ENCODE measurements around the gene SIX5.

Gene SIX5

DNA sequence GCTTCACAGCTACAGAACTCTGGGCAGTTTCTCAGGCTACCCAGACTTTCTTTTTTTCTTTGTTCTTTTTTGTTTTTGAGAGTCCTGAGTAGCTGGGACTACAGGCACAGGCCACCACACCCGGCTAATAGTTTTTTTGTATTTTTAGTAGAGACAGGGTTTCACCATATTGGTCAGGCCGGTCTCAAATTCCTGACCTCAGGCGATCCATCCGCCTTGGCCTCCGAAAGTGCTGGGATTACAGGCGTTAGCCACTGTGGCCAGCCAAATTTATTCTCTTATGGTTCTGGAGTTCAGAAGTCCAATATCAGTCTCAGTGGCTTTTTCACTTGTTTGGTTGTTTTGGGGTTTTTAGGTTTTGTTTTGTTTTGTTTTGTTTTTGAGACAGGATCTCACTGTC, 23.4 kb downstream of the SIX5 start:
- Histone ChIP-seq H3K4me1 (ENCODE audit: insufficient read depth, low read length) (no peaks in the 10 kb centered on the region), H3K79me2 (ENCODE audit: insufficient read depth, low read length) (no peaks in the 10 kb centered on the region), H3K36me3 (ENCODE audit: insufficient read depth, low read length) (no peaks in the 10 kb centered on the region), H3K4me3 (ENCODE audit: low read depth in 1 of 2, low read length in 2 of 2) (no peak overlapping the region), H3K27ac (ENCODE audit: low read length) (no peak overlapping the region), H3K4me2 (ENCODE audit: insufficient read depth, low read length) (no peak overlapping the region), H3K9ac (ENCODE audit: low read depth, low read length) (no peak overlapping the region), H2AFZ (ENCODE audit: low read depth, low read length) (no peak overlapping the region), H4K20me1 (ENCODE audit: insufficient read depth, low read length) (no peaks in the 10 kb centered on the region), H3K27me3 (ENCODE audit: insufficient read depth, low read length, poor library complexity) (peaks cover 14% of the 10 kb centered on the region), H3K9me3 (ENCODE audit: insufficient read depth, low read length, severe bottlenecking) (no peaks in the 10 kb centered on the region)
- DNase-seq (no peak), ATAC-seq (ENCODE audit: insufficient read depth, low read depth) (no peak)
- TF ChIP-seq EZH2 (IDR thresholded peaks at IDR 0.05; ENCODE audit: borderline replicate concordance, low read depth, low read length, severe bottlenecking) = no peak
- TF ChIP-seq, protein P1, sequence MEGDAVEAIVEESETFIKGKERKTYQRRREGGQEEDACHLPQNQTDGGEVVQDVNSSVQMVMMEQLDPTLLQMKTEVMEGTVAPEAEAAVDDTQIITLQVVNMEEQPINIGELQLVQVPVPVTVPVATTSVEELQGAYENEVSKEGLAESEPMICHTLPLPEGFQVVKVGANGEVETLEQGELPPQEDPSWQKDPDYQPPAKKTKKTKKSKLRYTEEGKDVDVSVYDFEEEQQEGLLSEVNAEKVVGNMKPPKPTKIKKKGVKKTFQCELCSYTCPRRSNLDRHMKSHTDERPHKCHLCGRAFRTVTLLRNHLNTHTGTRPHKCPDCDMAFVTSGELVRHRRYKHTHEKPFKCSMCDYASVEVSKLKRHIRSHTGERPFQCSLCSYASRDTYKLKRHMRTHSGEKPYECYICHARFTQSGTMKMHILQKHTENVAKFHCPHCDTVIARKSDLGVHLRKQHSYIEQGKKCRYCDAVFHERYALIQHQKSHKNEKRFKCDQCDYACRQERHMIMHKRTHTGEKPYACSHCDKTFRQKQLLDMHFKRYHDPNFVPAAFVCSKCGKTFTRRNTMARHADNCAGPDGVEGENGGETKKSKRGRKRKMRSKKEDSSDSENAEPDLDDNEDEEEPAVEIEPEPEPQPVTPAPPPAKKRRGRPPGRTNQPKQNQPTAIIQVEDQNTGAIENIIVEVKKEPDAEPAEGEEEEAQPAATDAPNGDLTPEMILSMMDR (IDR thresholded peaks at IDR 0.05; ENCODE audit: borderline replicate concordance, extremely low read depth, low read length, poor library complexity, severe bottlenecking) = no peak

DNA sequence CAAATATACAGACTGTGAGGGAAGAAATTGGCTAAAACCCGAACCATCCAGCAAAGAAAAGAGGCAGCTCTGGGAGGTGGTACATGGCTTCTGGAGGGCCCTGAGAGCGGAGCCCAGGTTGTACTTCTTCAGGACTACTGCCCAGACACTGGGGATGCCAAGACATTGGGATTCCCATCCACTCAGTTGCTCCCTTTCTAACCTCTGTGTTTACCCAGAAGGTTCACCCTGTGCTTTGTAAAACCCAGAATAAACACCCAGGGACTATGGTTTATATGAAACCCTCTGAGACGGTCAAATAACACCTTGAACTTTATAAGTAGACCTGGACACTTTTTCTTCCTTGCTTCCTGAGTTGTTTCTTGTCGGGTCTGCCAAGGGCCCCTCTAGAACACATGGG, 26.1 kb downstream of the SIX5 start:
- ATAC-seq (ENCODE audit: insufficient read depth, low read depth) (no peak), DNase-seq (no peak)
- Histone ChIP-seq H3K4me1 (ENCODE audit: insufficient read depth, low read length) (no peaks in the 10 kb centered on the region), H3K4me2 (ENCODE audit: insufficient read depth, low read length) (no peak overlapping the region), H3K4me3 (ENCODE audit: low read depth in 1 of 2, low read length in 2 of 2) (no peak overlapping the region), H3K9ac (ENCODE audit: low read depth, low read length) (no peak overlapping the region), H3K79me2 (ENCODE audit: insufficient read depth, low read length) (no peaks in the 10 kb centered on the region), H3K36me3 (ENCODE audit: insufficient read depth, low read length) (no peaks in the 10 kb centered on the region), H3K9me3 (ENCODE audit: insufficient read depth, low read length, severe bottlenecking) (no peaks in the 10 kb centered on the region), H4K20me1 (ENCODE audit: insufficient read depth, low read length) (no peaks in the 10 kb centered on the region), H3K27me3 (ENCODE audit: insufficient read depth, low read length, poor library complexity) (peaks cover 14% of the 10 kb centered on the region), H2AFZ (ENCODE audit: low read depth, low read length) (no peak overlapping the region), H3K27ac (ENCODE audit: low read length) (no peak overlapping the region)
- no peak for TF ChIP-seq EZH2 (IDR thresholded peaks at IDR 0.05; ENCODE audit: borderline replicate concordance, low read depth, low read length, severe bottlenecking)
- TF ChIP-seq, protein P1 (IDR thresholded peaks at IDR 0.05; ENCODE audit: borderline replicate concordance, extremely low read depth, low read length, poor library complexity, severe bottlenecking) = no peak

DNA sequence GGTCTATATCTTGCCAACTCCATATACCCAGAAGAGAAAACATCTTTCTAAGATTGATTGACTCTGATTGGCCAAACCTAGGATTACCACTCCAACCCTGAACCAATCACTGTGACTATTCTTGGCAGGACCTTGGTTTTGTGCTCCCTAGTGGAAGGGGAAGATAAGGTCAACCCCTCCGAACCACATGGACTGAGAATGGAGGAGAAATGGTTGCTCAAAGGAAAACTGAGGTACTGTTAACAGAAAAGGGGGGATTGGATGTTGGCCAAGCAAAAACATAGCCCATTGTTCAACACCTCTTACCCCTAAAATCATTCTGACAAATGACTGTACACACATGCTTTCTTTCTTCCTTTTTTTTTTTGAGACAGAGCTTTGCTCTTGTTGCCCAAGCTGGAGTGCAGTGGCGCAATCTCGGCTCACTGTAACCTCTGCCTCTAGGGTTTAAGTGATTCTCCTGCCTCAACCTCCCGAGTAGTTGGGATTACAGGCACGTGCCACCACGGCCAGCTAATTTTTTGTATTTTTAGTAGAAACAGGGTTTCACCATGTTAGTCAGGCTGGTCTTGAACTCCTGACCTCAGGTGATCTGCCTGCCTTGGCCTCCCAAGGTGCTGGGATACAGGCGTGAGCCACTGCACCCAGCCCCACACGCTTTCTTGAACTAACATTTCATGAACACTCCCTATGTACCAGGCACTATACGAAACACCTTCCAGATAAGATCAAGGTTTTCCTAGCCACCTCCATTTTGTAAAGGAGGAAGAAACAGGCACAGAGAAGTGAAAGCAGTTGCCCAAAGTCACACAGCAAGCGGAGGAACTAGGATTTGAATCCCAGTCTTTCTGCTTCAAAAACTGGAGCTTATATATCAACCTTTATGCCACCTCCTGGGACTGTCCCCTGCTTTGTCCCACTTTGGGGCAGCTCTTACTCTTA, 29.3 kb downstream of the SIX5 start:
- Histone ChIP-seq H3K36me3 (ENCODE audit: insufficient read depth, low read length) (no peaks in the 10 kb centered on the region), H3K9ac (ENCODE audit: low read depth, low read length) (no peak overlapping the region), H4K20me1 (ENCODE audit: insufficient read depth, low read length) (no peaks in the 10 kb centered on the region), H2AFZ (ENCODE audit: low read depth, low read length) (no peak overlapping the region), H3K4me3 (ENCODE audit: low read depth in 1 of 2, low read length in 2 of 2) (no peak overlapping the region), H3K4me1 (ENCODE audit: insufficient read depth, low read length) (no peaks in the 10 kb centered on the region), H3K9me3 (ENCODE audit: insufficient read depth, low read length, severe bottlenecking) (no peaks in the 10 kb centered on the region), H3K27ac (ENCODE audit: low read length) (no peak overlapping the region), H3K4me2 (ENCODE audit: insufficient read depth, low read length) (no peak overlapping the region), H3K27me3 (ENCODE audit: insufficient read depth, low read length, poor library complexity) (peaks cover 3% of the 10 kb centered on the region), H3K79me2 (ENCODE audit: insufficient read depth, low read length) (no peaks in the 10 kb centered on the region)
- TF ChIP-seq, protein P1 (IDR thresholded peaks at IDR 0.05; ENCODE audit: borderline replicate concordance, extremely low read depth, low read length, poor library complexity, severe bottlenecking) = no peak
- no peak for TF ChIP-seq EZH2 (IDR thresholded peaks at IDR 0.05; ENCODE audit: borderline replicate concordance, low read depth, low read length, severe bottlenecking)
- ATAC-seq (ENCODE audit: insufficient read depth, low read depth) (no peak), DNase-seq (no peak)
